GM19438 (cell line): ENCODE results near the gene SMIM33.
"Not testable (repeated sequence)": the region's sequence is repeated elsewhere in the genome, so short reads cannot be mapped to it uniquely, and the experiment has no call there.

Experiments
- ATAC-seq: cut with Tn5 transposase; IDR thresholded peaks from one replicate; pipeline ENCODE4 v1.9.1; 2021; ENCODE audit warnings: low read depth; ENCODE audit not compliant: unreplicated experiment

SMIM33 gene

DNA sequence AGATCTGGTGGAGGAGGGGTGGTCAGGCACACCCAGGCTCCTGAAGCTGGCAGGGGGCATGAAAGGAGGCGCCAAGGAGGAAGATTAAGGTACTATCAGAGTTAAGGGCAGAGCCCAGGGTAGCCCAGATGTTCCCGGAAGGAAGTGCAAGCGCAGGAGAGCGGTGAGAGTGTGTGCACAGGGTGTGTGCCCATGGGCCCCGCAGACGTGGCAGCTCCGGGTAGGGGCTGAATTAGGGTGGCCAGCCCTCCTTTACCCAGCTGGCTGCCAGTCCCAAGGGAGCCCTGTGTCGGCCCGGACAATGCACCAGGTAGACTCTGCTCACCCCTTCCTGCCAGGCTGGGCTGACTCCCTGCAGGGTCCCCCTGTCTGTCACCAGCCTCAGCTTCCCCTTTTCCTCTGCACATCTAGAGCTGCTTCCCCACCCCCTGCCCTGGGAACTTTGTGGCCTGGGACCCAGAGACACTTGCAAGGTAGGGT, at the start of gene SMIM33:
TSS of gene SMIM33 (plus strand) at position 184 of the 480 bp plus-strand sequence. CDS start at position 302, 118 bp downstream.
- ATAC-seq, result no peak

DNA sequence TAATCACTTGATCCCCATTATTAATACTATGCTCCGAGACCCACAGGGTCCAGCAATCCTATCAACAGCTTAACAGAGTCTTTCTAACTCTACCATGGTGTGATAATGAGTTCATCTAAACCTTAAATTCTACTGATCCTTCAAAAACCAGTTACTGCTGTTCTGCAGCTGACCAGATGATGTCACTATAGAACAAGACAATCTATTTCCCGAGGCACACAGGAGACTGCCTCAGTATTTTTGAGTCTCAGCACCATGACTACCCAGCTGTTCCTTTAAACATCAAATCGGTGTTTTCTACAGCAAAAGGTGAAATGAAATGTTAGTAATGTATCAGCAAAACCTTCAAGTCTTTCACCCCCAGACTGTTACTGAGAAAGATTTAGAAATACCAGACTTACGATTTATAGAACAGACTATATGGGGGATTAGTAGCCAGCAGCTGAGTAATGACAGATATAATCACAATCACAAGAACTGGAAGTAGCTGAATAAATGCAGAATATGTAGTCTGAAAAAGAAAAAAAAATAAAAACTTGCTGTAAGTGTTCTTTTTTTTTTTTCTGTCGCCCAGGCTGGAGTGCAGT, 48.4 kb upstream of the SMIM33 start:
- no peak for ATAC-seq

DNA sequence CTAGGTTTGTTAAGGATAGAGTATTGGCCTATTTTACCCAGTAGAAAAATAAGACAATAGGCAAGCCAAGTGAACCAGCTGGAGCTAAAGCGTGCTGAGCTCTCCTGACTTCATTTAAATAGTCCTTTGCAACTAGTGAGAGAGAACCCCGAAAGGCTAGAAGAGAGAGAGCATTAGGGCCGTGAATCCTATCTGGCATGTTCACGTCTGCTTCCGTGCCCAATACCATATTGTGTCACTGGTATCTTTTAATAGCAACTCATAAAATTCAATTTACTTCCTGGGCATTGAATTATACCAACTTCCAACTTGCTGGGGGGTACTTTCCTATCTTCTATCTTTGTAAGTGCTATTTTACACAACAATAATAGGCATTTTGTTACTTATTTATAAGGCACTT, 45.3 kb upstream of the SMIM33 start:
- ATAC-seq, result no peak

DNA sequence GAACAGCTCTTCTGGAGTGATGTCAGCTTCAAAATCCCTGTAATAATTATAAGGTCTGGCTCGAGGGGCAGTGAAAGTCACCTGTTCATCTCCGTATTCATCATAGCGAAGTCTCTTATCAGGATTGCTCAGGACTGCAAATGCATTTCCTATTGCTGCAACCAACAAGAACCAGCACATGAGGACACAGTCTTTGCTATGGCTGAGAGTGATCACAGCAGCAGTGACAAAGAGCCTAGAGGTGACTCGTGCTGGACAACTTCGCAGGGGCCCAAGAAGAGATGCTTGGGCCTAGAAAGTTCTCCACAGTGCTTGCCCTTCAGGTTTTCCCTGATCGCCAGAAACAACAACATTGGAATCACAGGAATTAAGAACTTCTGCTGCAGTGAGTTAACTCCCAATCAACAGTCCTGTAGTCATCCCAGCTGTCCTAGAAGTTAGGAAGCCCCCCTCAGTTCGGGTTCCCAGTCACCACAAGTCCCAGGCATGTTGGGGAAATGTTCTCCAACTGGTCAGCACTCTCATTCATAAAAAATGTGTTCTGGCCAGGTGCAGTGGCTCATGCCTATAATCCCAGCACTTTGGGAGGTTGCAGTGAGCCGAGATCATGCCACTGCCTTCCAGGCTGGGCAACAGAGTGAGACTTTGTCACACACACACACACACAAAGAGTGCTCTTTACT, 44.5 kb upstream of the SMIM33 start:
- no peak for ATAC-seq

DNA sequence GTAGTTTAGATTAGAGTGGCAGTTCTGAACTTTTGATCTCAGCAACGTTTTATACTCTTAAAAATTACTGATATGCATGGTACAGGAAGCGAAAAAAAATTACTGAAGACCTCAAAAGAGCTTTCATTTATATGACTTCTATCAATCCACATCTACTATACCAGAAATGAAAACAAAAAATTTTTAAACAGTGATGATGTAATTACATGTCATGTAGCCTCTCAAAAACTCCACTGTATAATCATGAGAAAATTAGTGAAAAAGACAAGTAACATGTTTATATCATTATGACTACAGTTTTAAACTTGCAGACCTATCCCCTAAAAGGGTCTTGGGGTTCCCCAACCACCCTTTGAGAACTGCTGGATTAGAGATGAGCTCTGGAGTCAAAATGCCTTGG, 40.8 kb upstream of the SMIM33 start:
- ATAC-seq, result no peak

DNA sequence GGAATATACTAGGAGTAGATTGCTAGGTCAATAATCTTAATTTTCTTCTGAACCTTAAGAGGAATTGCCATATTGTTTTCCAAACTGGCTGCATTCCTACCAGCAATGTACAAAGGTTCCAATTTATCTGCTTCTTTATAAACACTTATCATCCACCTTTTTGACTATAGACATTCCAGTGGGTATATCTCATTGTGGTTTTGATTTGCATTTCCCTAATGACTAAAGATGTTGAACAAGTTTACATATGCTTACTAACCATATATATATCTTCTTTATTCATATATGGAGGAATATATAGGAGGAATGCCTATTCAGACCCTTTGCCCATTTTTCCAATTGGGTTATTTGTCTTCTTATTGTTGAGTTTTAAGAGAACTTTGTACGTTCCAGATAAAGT, 39.1 kb upstream of the SMIM33 start:
- ATAC-seq, result no peak

DNA sequence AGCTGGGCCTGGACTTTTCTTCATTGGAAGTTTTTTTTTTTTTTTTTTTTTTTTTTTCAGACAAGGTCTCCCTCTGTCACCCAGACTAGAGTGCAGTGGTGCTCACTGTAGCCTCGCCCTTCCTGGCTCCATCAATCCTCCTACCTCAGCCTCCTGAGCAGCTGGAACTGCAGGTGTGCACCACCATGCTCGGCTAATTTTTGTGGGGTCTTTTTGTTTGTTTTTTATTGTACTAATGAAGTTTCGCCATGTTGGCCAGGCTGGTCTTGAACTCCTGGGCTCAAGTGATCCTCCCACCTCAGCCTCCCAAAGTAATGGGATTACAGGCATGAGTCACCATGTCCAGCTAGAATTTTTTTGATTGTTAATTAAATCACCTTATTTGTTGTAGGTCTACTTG, 35.1 kb upstream of the SMIM33 start:
- ATAC-seq, result no peak

DNA sequence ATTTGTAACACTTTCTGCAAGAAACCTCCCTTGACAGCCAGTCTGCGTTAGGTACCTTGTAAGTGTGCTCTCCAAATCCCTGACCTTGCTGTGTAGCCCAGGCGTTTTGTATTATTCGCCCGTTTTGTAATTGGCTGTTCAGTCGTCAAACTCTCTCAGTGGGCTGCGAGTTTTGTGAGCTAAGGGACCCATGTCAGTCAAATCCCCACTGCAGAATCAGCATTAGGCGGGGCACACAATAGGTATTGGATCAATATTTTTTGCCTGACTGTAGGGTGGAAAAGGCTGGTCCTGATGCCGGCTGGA, 32.1 kb upstream of the SMIM33 start:
- no peak for ATAC-seq

DNA sequence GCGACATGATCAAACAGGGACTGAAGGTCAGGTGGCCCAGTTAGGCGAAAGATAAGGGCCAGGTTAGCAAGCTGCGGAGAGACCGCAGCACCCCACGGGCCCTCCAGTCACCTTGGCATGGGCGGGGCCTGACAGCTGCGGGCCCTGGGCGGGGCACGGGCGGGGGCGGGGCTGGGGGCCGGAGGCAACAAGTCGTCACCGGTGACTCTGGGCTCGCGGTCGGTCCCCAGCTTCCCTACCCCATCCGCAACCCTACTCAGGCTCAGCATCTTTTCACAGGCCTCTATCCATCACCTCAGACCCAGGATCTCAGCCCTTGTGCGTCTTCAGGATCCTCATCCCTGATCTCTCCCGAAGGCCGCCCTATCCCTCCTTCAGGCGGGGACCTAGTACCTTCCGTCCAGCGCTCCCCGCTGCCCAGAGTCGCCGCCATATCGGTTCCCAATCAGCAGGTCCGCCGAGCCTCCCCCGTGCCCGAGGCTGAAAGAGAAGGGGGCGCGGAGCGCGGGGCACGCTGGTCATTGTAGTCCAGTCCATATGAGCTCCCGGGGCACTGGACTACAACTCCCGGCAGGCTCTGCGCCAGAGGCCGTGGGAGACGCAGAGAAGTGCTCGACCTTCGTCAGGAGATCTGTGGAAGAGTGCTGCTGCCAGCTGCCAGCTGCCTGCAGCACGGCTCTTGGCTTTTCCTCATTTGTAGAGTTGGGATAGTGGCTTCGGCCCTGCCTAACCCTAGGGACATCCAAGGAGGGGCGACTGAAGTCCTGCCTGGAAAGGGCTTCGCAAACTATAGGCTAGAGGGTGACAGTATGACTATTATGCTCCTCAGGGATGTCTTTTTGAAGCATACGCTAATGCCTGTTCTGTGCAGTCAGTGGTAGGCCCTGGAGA, 31.5 kb upstream of the SMIM33 start, which contains the start of gene DNAJC18:
TSS of gene DNAJC18 (minus strand) at position 513 of the 891 bp plus-strand sequence. CDS start at position 433, 80 bp downstream.
- ATAC-seq, result peak; percentile 91

DNA sequence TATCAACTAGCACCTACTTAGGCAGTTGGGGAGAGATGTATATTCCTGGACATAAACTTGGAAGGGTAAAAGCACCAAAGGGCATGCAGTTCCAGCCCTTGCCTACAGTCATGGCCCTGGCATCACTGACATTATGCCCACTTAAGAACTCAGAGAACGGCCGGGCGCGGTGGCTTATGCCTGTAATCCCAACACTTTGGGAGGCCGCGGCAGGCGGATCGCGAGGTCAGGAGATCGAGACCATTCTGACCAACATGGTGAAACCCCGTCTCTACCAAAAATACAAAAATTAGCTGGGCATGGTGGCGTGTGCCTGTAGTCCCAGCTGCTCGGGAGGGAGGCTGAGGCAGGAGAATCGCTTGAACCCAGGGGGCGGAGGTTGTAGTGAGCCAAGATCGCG, 30.4 kb upstream of the SMIM33 start:
- ATAC-seq, result not testable (repeated sequence)

DNA sequence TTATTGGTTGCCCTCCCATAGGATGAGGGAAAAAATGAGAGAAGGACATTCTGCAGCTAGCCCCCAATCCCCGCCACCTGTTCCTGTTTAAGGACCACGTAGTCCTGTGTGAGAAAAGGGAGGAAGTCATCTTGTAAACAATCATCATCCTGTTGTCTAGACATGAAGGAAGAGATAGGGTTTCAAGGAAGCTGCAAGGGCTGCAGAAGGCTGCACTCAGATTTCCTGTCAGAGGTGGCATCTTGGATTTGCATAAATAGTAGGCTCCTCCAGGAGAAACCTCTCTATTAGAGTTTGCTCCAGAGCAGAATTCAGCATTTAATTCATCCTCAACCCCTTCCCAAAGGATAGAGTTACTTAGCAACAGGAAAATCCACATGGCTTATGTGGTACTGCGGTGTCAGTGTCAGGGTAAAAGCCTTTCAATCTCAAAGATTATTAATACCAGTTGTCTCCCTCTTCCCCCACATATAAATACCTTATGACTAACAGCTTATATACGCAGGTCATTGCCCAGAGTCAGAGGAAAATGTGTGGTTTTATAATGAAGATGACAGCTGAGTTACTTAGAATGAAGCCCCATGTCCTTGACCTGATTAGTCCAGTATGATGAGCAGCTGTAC, 26.9 kb upstream of the SMIM33 start:
- no peak for ATAC-seq

DNA sequence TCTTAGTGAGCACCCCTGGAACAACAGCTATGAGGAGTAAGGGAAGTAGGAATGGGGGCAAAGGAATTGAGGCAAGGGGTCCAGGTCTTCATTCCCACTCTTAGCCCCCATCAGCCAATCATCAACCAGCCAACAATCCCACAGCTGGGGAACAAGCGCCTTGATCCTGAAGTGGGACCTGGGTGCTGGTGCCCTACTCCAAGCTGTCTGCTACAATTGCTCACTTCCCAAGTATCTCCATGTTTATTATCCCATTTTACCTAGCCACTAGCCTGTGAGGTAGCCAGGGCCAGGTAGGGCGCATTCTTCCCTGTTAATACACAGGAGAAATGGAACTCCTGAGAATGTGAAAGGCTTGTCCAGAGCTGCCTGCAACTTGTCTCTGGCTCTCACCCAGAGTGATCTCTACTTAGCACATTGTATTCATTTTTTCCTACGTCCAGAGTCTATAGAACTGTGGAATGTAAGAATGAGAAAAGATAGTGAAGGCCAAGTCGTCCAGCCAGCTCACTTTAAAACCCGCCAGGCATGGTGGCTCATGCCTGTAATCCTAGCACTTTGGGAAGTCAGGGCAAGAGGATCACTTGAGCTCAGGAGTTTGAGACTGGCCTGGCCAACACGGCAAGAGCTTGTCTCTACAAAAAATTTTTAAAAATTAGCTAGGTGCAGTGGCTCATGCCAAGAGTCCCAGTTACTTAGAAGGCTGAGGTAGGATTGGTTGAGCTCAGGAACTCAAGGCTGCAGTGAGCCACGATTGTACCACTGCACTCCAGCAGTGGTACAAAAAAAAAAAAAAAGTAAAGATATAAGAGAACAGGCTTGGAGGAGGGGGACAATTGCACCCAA, 25.3 kb upstream of the SMIM33 start:
- no peak for ATAC-seq

DNA sequence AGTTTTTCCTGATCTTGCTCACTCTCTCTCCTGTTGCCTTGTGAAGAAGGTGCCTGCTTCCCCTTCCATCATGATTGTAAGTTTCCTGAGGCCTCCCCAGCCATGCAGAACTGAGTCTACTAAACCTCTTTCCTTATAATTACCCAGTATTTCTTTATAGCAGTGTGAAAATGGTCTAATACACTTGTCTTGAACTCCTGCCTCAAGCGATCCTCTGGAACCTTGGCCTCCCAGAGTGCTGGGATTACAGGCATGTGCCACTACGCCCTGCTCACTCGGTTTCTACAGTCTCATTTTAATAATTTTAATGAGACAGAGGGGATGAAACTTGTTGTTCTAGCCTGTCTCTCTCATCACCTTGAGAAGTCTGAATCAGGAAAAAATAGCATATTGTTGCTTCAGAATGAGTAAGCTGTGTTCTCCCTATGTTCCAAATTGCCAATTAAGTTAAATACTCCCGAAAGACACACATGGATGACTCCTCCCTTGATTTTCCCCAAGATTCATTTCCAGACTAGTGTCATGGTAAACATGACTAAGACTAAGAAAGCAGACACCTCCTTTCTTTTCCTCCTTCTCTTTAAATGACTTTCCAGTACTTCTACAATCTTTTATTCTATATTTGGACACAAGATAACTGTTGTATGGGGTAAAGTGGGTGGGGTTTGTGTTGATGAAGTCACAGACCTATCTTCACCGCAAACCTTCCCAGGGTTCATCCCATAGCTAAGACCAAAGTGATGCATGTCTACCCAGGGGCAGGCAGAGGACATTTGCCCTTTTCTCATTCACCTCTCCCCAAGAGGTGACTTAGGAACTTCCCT, 23.6 kb upstream of the SMIM33 start:
- ATAC-seq, result no peak

DNA sequence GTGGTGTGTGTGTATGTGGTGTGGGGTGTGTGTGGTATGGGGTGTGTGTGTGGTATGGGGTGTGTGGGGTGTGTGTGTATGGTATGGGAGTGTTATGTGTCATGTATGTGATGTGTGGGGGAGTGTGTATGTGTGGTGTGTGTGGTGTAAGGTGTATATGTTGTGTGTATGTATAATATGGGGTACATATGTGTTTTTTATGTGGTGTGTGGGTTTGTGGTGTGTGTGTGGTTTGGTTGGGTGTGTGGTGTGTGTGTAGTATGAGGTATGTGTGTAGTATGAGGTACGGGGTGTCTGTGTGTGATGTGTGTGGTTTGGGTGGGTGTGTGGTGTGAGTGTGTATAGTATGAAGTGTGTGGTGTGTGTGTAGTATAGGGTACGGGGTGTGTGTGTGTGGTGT, 19.6 kb upstream of the SMIM33 start:
- no peak for ATAC-seq

DNA sequence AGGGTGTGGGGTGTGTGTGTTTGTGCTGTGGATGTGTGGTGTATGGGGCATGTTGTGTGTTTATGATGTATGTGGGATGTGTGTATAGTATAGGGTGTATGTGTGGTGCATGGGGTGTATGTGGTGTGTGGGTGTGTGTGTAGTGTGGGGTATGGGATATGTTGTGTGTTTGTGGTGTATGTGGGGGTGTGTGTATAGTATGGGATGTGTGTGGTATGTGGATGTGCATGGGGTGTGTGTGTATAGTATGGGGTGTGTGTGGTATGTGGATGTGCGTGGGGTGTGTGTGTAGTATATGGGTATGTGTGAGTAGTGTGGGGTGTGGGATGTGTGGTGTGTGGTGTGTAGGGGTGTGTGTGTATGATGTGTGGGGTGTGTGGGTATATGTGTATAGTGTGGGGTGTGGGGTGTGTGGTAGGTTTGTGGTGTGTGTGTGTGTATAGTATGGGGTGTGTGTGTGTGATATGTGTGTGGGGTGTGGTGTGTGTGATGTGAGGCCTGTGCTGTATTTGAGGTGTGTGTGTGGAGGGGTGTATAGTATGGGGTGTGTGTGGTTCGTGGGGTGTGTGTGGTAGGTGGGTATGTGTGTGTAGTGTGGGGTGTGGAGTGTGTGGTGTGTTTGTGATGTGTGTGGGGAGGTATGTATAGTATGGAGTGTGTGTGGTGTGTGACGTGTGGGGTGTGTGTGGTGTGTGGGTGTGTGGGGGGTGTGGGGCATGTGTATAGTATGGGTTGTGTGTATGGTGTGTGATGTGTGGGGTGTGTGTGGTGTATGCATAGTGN, 18.7 kb upstream of the SMIM33 start:
- ATAC-seq, result no peak

DNA sequence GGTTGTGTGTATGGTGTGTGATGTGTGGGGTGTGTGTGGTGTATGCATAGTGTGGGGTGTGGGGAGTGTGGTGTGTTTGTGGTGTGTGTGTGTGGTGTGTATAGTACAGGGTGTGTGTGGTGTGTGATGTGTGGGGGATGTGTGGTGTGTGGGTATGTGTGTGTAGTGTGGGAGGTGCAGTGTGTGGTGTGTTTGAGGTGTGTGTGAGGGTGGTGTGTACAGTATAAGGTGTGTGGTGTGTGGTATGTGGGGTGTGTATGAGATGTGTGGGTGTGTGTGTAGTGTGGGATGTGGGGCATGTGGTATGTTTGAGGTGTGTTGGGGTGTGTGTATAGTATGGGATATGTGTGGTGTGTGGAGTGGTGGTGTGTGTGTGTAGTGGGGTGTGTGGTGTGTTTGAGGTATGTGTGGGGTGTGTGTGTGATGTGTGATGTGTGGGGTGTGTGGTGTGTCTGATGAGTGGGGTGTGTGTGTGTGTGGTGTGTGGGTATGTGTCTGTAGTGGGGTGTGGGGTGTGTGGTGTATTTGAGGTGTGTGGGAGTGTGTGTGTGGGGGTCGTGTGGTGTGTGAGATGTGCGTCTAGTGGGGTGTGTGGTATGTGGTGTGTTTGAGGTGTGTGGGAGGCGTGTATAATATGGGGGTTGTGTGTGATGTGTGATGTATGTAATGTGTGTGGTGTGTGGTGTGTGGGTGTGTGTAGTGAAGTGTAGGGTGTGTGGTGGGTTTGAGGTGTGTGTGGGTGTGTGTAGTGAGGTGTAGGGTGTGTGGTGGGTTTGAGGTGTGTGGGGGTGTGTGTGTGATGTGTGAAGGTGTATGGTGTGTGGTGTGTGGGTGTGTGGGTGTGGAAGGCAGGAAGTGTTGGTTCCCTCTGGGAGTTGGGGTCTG, 16.9 kb upstream of the SMIM33 start:
- ATAC-seq, result no peak

DNA sequence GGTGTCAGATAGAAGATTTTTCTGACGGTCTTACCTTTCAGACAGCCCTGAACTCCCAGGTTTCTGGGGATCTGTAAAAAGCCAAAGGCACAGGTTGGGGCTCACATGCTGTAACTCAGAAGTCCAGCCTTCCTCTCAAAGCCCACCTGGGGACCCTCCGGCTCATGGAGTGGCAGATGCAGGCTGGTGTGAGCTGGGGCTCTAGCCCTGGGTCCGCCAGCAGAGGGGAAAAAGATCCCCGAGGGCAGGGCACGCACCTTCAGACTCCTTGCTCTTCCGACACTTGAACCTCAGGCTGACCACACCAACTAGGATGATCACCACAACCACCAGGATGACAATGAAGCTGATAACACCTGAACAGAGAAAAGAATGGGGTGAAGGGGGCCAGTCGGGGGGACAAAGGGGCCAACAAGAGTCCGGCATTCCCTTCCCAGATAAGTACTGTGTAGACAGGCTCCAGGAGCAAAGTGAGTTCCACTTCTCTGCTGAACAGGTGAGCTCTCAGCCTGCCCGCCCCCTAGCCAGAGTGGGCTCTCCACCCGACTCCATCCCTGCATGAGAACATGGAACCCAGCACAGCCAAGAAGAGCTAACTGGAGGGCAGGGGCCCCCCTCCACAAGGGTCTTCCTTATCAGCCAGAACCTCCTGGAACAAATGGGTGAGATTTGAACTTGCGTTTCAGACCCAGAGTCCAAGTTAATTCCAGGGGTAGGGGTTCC, 16.1 kb upstream of the SMIM33 start:
- no peak for ATAC-seq
